Tibial artery (tissue), 4 donors: Measurements from ENCODE around the gene GJA5.
A peak's percentile ranks its signal among the peaks of the same experiment; 100 is the strongest.

Experiments used
- DNase-seq, 2 donors: peaks; one replicate each; pipeline ENCODE4 v3.0.0-alpha.2; 2019
- H3K27ac ChIP-seq, 2 donors: fragments of 200-600 bp; sonication (generic) in 1 of 2; 1 replicate in 1 of 2; 2 replicates in 1 of 2; pipeline ENCODE4 v1.5.1; 2018 to 2019; ENCODE audit warnings: mild to moderate bottlenecking in 1 of 2
- H3K27me3 ChIP-seq, 2 donors: fragments of 200-600 bp; sonication (generic) in 1 of 2; one replicate each; pipeline versions ENCODE4 v1.5.1 to v1.6.0; 2016 to 2019
- H3K36me3 ChIP-seq, 3 donors: fragments of 200-600 bp; sonication (generic) in 2 of 3; one replicate each; pipeline ENCODE4 v1.5.1; 2016 to 2019; ENCODE audit warnings: mild to moderate bottlenecking in 2 of 3
- H3K4me1 ChIP-seq, 4 donors: fragments of 200-600 bp; sonication (generic) in 2 of 4; 1 replicate in 3 of 4; 2 replicates in 1 of 4; pipeline ENCODE4 v1.5.1; 2016 to 2019
- H3K4me3 ChIP-seq, 2 donors: fragments of 200-600 bp; sonication (generic) in 1 of 2; 1 replicate in 1 of 2; 2 replicates in 1 of 2; pipeline ENCODE4 v1.5.1; 2018 to 2019; ENCODE audit warnings: mild to moderate bottlenecking in 2 of 2
- H3K9me3 ChIP-seq, 3 donors: fragments of 200-600 bp; sonication (generic) in 1 of 3; one replicate each; pipeline ENCODE4 v1.5.1; 2016 to 2019
- intact Hi-C: fragments of 100-400 bp; cut with DNase I; formaldehyde crosslinking; loops from one replicate; pipeline ENCODE4 v1.15.0; 2023; ENCODE audit warnings: low total_unique reads
- TF ChIP-seq, protein P1 (sequence below), 2 experiments: fragments of 200-600 bp in 1 of 2; fragments of 450-650 bp in 1 of 2; IDR thresholded peaks; one replicate each; pipeline ENCODE4 v1.5.1; 2017 to 2019; ENCODE audit warnings: antibody characterized with exemption in 2 of 2, mild to moderate bottlenecking in 1 of 2, moderate library complexity in 1 of 2

The GJA5 gene

DNA sequence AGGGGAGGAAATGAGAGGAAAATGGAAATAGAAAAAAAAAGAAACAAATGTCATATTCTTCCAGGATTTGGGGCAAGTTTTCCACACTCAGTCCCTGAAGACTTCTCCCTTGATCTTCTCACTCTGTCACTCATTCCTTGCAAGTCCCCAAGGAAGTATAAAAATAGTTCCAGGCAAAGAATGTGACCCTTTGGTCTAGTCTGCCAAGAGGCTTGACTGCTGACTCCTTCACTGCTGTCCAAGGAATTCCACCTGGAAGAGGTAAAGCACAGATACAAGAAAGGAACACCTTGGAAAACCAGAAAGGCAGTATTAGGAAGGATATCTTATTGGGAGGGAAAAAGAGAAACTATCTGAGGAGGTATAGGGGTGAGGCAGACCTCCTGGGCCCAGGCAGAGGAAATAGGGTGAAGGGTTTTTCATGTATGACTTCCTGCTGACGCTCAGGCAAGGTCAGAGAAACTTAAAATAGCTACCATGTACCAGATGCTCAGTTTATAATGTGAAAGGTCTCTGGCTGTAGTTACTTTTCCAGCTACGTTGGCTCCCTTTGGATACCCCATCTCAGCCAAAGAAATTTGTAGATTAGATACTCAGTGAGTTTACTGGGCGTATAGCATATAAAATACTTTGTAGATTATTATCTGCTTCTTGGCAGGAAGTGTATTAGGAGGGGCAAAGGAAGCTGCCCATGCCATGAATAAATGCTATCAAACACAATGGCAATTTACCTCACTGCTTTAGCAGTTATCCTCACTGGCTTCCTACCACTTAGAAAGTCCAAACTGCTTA is 2.0 kb upstream of the GJA5 start:
- Histone ChIP-seq H3K36me3 (peaks cover 10 to 23% (median 13%) of the 10 kb centered on the region in 3 donors), H3K4me1 (peaks cover 0 to 95% (median 73%) of the 10 kb centered on the region in 4 donors), H3K4me3 (no peak overlapping the region), H3K9me3 (no peaks in the 10 kb centered on the region), H3K27ac (peak overlapping the region; percentile 62 to 89), H3K27me3 (no peaks in the 10 kb centered on the region)
- TF ChIP-seq, protein P1, sequence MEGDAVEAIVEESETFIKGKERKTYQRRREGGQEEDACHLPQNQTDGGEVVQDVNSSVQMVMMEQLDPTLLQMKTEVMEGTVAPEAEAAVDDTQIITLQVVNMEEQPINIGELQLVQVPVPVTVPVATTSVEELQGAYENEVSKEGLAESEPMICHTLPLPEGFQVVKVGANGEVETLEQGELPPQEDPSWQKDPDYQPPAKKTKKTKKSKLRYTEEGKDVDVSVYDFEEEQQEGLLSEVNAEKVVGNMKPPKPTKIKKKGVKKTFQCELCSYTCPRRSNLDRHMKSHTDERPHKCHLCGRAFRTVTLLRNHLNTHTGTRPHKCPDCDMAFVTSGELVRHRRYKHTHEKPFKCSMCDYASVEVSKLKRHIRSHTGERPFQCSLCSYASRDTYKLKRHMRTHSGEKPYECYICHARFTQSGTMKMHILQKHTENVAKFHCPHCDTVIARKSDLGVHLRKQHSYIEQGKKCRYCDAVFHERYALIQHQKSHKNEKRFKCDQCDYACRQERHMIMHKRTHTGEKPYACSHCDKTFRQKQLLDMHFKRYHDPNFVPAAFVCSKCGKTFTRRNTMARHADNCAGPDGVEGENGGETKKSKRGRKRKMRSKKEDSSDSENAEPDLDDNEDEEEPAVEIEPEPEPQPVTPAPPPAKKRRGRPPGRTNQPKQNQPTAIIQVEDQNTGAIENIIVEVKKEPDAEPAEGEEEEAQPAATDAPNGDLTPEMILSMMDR (IDR thresholded peaks at IDR 0.05) = no peak
- no peak for DNase-seq
- intact Hi-C loops = no loop called here

DNA sequence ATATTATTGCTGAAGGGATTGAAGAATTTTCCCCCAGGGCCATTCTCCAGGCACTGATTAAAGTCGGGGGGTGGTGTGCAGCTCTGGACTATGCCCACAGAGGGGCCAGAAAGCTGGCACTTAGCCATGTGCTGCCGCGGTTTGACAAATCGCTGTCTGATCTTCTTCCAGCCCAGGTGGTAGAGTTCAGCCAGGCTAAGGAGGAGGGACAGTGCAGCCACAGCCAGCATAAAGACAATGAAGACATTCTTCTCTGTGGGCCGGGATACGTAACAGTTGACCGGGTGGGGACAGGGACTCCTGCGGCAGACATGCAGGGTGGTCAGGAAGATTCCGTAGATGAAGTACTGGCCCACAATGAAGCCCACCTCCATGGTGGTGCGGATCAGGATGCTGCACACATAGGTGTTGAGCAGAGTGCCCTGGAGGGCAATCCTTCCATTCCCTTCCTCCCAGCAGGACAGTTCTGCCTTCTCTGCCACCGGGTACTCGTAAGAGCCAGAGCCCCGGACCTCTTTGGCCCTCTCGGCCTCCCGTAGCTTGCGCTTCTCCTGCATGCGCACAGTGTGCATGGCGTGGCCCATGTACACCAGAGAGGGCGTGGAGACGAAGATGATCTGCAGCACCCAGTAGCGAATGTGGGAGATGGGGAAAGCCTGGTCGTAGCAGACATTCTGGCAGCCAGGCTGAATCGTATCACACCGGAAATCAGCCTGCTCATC is 1.9 kb downstream of the GJA5 start:
- H3K4me3 ChIP-seq = no peak overlapping the region
- intact Hi-C loops = no loop called here
- TF ChIP-seq, protein P1 (IDR thresholded peaks at IDR 0.05) = no peak
- H3K4me1 ChIP-seq = peaks cover 0 to 73% (median 58%) of the 10 kb centered on the region in 4 donors
- no peak for DNase-seq
- peaks cover 10 to 20% (median 13%) of the 10 kb centered on the region in 3 donors for H3K36me3 ChIP-seq
- no peak overlapping the region for H3K27ac ChIP-seq
- H3K9me3 ChIP-seq = no peaks in the 10 kb centered on the region
- H3K27me3 ChIP-seq = no peaks in the 10 kb centered on the region

DNA sequence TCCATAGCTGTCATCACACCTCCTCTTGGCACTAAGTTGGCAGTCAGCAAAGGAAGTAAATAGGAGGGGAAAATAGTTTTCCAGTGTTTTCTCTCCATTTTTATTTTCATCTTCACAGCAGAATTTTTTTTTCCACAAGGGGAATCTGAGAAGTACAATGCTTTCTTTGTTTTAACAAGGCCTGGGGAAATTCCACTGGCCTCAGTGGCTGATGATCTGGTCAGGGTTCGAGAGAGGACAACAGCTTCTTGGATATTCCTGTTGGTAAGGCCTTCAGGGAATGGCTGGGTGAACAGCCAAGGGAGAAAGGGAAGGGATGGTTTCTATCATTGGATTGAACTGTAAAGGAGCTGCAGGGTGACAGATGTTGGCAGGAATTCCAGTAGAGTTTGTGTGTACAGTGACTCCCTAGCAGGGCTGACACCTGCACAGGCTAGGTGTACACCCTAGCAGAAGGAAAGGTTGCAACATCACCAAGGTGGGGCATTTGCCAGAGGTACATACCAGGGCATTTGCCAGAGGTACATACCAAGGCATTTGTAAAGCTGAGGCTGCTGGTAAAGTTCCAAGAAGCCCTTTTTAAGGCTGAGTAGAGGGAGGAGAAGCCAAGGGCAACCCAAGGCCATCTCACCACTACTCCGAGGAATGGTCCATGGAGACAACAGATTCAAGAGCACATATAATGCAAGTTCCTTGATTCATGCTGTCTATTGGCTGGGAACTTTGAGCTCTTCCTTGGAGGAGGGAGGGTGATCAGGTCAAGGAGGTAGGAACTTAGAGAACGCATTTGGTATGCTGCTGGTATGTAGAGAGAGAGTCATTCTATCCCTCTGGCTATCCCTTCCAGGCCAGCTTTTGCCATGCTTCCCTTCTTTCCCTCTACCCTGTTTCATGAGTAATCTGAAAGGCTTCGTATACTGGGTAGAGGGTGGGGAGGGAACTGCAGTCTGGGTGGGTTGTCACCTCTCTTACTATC is 3.1 kb downstream of the GJA5 start:
- Histone ChIP-seq H3K4me1 (peaks cover 0 to 73% (median 51%) of the 10 kb centered on the region in 4 donors), H3K36me3 (peaks cover 10 to 20% (median 13%) of the 10 kb centered on the region in 3 donors), H3K27me3 (no peaks in the 10 kb centered on the region), H3K9me3 (no peaks in the 10 kb centered on the region), H3K27ac (peak overlapping the region in 1 of 2 donors; percentile 0), H3K4me3 (no peak overlapping the region)
- DNase-seq = no peak
- TF ChIP-seq, protein P1 (IDR thresholded peaks at IDR 0.05) = no peak
- intact Hi-C loops = no loop called here

DNA sequence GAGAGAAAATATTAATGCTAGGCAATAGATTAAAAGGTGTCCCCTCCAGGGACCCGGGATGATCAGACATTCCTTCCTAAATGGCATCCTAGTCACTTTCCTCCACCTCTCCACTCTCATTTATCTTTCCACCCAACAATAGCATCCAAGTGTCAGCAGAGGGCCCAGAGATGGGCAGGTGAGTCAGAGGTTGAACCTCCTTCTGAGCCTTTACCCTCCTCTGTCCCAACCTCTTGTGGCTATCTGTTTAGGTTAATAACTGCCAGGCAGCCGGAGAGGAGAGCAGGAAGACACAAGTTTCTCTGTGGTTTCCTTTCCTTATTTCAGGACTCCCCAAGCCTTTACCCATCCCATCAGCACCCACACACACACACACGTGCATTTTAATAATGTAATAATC is 4.1 kb downstream of the GJA5 start:
- Histone ChIP-seq H3K4me3 (no peak overlapping the region), H3K36me3 (peaks cover 10 to 20% (median 13%) of the 10 kb centered on the region in 3 donors), H3K4me1 (peaks cover 0 to 73% (median 42%) of the 10 kb centered on the region in 4 donors), H3K9me3 (no peaks in the 10 kb centered on the region), H3K27me3 (no peaks in the 10 kb centered on the region), H3K27ac (peak overlapping the region in 1 of 2 donors; percentile 0)
- no peak for DNase-seq
- TF ChIP-seq, protein P1 (IDR thresholded peaks at IDR 0.05) = no peak
- intact Hi-C loops = no loop called here

DNA sequence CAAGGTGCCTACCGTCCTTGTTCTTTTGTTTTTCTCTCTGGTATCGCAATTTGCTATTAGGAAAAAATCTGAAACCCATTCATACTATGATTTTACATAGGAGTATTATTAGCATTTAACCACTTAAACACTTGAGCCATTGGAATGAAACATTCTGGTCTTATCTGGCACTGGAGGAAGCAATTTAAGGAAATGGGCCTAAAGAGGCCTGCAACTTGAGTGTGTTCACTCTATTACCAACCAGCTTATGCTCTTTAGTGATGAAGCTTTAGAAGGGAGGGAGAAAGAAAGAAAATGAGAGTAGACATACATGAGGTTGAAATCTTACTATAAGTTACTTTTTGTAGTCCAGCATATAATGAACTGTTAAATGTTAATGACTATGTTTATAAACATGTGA is 5.7 kb downstream of the GJA5 start:
- Histone ChIP-seq H3K4me1 (peaks cover 0 to 65% (median 26%) of the 10 kb centered on the region in 4 donors), H3K27me3 (no peaks in the 10 kb centered on the region), H3K9me3 (no peaks in the 10 kb centered on the region), H3K27ac (no peak overlapping the region), H3K4me3 (no peak overlapping the region), H3K36me3 (peaks cover 10 to 20% (median 13%) of the 10 kb centered on the region in 3 donors)
- TF ChIP-seq, protein P1 (IDR thresholded peaks at IDR 0.05) = no peak
- DNase-seq = no peak
- intact Hi-C loops = no loop called here
